Left lobe of liver (tissue), 2 donors: Measurements from ENCODE around the gene COL4A1. TPM values are rescaled to one million over a fixed set of nuclear protein-coding genes. Genes with fewer than 3 reads are reported as not detected.

Source experiments
- ATAC-seq: fragments of 200-7000 bp; cut with Tn5 transposase; one replicate; pipeline ENCODE4 v1.9.1; 2020; ENCODE audit warnings: mild to moderate bottlenecking, moderate library complexity
- DNase-seq: peaks from one replicate; pipeline ENCODE4 v3.0.0-alpha.2; 2020; ENCODE audit warnings: low spot score
- total RNA-seq: library from RNA; stranded (reverse); gene quantifications from one replicate; pipeline ENCODE4 v1.2.1, GENCODE V29; 2021
- donor health status: DM: no; HTN: no; CAD: no; lungs with moderate emphysema.
- donor health status: DM: no; HTN: yes; CAD: no.

The COL4A1 gene
- 9.1 TPM for total RNA-seq

DNA sequence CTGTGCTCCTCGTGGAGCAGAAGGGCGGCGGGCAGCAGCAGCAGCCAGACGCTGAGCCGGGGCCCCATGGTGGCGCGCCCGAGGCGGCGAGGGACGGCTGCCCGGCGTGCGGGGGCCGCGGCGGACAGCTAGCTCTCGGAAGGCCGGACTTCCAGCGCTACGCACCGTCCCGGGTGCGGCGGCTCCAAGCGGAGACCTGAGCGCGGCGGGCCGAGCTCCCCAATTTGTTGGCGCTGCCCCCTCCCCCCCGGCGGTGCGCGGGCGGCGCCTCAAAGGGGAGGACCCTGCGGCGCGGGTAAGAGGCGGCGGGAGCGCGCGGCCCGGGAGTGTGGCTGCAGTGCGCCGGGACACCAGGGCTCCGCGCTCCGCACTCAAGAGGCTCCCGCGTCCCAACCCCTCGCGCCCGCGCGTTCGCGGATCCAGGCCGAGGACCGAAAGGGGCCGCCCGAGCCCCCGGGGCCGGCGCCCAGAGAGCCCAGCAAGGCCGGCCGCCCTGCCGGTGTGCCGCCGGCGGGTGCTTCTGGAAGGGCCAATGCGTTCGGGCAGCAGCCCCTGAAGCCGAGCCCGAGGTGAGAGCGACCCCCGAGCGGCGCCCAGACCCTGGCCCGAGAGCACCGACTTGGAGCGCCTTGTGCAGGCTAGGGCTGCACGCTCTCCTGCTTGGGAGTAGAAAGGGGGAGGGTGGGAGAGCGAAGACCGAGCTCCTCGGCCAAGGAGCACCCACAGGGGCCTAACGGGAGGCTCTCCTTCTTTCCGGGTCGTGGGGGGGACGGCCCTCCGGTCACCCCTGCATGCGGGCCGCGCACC is at the start of gene COL4A1, which contains the start of gene COL4A2:
Gene COL4A1 (minus strand): TSS at position 198 of the 807 bp plus-strand sequence. CDS start 130 bp downstream, at position 68.
Gene COL4A2 (plus strand): TSS at position 325 of the 807 bp plus-strand sequence. CDS start 620 bp downstream, outside the sequence.
- DNase-seq (peak; percentile 55), ATAC-seq (peak; percentile 66)

DNA sequence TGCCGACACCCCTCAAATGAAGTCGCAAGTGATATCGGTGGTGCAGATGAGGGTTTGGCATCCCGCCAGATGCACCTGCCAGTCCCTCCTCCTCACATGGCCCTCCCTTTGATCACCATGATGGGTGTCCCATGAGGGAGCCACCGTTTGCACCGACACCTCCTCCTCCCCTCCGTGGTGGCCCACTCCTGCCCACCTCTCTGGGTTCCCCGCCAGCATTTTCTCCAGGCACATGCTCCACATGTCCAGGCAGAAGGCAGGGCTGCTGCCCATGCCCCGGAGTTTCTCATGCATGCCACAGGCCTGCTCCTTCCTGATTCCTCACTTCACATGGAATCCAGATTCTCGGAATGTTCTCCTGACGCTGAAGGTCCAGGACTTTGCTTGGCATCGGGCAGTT is 49.4 kb upstream of the COL4A1 start:
- DNase-seq (no peak), ATAC-seq (no peak)

DNA sequence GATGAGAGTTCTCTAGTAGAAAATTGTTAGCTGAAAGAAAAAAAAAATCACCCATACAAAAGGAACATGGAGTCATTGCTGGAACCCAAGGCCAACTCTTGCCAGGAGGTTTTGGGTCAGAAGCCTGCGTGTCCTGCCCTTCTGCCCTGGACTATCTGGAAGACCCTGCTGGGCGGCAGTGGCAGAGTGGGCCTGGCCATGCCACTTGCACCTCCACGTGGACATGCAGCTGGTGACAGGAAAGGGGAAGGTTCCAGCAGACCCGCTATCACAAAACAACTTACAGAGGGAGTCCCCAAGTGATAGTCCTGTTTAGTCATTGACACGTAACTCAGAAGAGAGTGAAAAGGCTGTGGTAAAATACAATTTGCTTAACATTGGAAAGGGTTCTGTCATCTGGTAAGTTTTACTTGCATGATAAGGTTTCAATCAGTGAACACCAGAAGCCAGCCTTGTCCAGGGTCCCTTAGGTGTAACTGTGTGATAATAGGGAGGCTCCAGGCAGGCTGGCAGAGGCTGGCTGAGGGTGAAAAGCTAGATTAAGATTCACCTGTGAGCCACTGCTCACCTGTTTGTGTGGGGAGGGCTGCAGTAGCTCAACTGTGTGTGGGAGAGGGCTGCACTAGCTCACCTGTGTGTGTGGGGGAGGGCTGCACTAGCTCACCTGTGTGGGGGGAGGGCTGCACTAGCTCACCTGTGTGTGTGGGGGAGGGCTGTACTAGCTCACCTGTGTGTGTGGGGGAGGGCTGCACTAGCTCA is 47.9 kb upstream of the COL4A1 start:
- no peak for DNase-seq
- no peak for ATAC-seq

DNA sequence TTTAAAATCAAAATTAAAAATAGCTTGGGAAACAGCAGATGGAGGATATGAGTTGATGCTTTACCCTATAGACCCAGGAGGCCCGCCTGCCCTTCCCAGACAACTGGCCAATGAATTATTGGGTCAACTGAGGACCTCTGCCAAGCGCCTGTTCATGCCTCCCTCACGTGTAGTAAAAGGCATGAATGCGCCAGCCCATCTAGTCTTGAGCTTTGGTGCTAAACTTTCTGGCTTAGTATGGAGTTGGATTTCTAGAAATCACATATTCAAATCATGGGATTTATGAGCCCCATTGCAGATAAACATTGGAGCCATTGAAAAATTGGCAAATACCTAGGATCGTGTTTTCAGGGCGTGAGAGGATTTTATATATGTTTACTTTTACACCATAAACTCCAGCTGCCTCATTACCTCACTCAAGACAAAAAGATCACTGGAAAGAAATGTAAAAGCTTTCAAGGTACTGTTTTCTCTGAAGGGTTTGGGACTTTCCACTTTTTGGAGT is 47.2 kb upstream of the COL4A1 start:
- ATAC-seq (no peak), DNase-seq (no peak)

DNA sequence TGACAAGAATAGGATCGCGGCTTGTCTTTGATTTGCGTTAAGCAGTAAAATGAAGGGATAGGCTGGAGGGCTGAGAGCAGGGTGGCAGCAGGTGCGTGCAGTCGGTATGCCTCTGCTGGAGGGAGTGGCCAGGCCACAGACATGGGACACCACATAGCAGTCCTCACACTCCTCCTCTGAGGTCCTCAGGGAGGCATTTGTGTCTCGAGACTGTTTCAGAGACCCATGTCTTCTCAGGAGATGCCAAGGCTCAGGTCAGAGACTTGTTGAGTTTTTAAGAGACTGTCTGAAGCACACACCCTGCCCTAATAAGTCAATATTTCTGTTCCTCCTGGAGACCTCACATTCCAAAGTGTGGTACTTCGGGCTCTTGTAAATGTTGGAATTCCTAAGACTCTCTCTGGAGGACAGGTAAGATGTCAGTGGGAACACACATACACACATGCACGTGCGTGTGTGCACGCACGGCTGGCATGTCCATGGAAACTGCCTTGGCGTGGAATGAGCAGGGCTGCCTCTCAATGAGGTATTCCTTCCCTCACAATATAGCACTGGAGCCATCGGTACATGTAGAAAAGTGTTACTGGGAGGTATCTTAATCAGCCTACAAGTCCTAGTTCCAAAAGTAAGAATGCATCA is 46.5 kb upstream of the COL4A1 start:
- DNase-seq, result no peak
- ATAC-seq, result no peak

DNA sequence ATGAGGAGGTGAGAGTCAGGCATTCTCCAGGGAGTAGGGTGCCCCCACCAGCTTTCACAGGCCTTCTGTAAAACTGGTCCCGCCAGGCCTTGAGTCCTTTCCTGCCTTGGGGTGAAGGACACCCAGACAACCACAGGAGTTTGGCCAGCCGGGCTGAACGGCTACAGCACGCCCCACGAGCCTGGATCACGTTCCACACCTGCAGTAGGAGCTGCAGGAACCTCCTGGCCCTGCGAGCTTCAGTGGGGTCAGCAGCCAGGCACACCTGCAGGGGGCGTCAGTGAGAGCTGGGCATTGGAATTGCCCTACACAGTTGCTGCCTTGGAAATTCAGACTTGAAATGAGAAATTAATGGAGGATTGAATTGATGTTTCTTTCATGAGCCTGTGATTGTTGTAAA is 45.8 kb upstream of the COL4A1 start:
- DNase-seq (no peak), ATAC-seq (no peak)

DNA sequence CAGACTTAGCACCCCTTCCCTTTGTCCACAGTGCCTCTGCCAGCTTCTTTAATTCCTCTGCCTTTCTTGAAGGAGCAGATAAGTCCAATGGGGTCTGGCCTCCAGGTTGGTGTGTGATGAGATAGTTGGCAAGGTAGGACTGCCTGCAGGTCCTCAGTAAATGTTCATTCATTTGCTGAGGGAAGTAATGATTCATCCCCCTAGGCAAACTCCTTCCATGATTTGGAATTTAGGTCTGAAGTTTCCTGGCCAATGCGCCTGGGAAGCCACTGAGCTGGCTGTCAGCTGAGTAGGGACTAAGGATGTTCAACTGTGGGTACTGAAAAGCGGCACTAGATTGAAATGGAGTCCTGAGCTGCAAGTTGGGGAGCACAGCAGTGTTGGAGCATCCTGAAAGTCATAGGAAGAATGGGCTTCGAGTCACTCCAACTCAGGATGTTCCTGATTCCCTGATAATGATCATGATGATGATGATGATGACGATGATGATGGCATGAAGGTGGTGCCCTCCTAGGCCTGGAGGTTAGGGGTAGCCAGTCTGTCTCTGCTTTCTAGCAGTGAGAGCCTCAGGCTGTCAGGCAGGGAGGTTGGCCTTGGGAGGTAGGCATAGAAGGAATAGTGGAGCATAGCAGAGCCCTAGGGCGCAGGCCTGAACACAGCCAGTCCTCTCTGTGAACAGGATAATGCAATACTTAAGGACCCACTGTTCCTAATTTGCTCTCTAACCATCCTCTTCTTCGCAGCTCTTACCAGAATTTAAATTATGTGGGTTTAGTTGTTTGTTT is 44.9 kb upstream of the COL4A1 start:
- DNase-seq, result no peak
- ATAC-seq, result no peak

DNA sequence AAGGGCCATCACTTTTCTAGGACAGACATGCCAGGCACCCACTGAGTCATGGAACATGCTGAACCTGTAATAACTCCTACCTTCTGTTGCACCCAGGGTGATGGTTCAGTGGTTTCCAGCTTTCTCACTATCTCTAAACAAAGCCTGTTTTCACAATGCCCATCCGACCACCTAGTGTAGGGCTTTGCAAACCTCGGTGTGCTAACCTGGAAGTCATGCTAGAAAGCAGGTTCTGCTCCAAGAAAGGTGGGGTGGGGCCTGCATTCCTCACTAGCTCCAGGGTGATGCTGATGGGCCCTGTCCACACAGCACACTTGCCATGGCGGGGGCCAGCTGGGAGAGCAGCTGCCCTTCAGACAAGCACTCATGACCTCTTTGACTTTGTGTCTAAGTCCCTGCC is 43.6 kb upstream of the COL4A1 start:
- DNase-seq (no peak), ATAC-seq (no peak)

DNA sequence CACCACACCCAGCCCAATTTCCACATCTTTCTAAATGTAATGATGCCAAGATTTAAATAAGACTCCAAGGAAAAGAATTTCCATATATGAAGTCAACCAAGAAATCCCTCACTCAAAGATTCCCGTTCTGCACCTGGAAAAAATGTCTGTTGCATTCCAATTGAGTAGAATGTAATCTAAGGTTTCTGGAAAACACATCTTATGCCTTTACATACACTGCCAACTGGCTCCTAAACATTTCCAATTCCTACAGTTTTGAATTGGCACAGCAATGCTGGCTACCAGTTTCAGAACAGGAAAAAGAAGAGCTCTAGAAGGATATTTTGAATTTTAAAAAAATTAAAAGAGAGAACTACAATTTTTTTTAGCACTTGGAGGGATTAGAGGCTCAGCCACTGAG is 43.1 kb upstream of the COL4A1 start:
- no peak for DNase-seq
- no peak for ATAC-seq

DNA sequence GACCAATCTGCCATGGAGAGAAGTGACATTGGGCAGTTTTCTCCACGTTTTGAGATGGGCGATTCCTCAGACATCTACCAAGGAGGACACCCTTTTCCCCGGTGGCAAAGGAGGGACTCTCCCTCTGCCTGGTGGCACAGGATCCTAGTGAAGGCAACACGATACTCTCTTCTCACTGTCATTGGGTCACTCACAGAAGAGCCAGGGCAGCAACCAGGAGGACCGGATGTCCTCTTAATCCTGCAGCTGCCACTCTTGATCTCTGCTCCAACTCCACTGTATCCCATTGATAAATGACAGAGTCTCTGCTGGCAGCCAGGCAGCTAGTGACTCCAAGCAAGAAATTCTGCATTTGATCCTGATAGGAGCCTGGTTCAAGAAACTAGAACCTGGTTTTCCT is 42.3 kb upstream of the COL4A1 start:
- ATAC-seq (no peak), DNase-seq (no peak)

DNA sequence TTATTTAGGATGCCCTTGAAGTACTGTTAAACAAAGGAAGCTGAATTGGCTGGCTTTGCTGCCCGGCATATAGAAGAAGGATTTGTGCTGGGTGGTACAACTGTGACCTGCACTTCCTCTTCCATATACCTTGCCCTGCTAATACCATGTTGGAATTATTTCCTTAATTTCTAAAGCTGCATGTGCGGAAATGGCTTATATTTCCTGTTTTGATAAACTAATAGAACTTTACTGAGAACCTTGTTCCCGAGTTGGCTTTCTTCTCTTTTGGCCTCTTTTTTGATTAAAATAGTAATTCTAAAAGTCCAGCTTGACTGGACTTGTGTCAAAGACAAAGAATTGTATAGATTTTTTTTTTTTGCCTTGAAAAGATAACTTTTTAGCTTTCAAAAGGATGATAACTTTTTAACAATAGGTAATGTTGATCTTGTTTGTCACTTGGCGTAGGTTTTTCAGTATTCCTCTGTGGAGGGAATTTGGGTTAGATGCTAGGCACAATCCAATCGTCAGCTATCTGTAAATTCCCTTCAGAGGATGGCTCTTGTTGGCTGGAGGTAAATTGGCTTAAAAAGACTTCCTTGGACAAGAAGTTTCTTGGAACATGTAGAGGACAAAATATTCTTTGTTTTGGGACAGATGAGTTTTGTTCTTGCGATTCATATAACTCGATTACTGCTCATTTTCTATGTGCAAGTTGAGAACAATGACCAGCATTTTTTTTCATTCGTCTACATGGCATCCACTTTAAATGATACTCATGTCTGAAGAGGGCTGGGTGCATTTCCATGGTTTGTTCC is 41.5 kb upstream of the COL4A1 start:
- DNase-seq (no peak), ATAC-seq (no peak)

DNA sequence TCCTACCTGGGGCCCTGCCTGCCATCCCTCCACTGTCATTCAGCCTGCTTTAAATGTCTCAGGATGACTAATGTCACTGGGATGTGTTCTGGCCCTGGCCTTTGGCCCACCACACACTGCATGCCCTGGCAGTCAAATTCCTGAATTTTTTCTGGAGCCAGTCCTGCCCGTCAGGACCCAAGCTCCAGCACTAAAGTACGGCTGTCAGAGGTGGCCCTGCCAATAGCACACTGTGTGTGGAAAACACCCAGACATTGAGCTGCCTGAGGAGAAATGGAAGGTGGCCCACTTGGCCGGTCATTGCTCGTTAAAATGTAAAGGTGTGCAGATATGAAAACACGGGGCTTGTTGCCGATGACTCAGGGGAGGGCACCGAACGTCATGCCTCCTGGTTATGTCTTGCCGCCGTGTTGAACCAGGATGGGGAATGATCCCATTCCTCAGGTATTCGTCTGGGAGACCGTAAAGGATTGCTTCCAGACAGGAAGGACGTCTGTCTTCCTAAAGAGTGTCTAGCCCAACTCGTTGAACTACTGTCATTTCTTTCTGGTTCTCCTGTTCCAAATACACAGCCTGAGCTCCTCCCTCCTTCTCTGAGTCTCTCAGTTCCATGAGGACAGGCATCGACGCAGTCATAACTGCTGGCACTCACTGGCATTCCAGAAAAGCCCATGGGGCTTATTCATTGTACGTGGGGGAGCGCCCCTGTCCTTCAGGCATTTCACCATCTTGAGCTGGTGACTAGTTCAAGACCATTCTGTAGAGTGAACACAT is 40.8 kb upstream of the COL4A1 start:
- ATAC-seq (no peak), DNase-seq (no peak)

DNA sequence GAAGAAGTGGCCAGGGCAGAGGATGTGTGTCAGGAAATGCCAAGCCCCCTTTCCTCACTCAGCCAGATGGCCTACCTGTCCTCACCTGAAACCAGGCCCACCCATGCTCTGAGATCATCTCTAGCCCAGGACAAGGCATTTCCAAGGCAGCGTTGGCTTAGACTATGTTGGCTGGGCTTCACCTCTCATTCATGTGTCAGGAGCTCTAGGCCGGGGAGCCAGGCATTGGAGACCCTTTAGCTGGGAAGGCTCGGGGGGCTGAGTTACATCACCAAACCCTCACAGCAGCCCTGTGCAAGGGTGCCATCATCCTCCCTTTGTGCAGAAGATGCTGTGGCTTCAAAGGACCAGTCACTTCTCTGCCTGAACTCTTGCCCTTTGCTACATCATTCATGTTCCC is 40.1 kb upstream of the COL4A1 start:
- DNase-seq, result no peak
- ATAC-seq, result no peak

DNA sequence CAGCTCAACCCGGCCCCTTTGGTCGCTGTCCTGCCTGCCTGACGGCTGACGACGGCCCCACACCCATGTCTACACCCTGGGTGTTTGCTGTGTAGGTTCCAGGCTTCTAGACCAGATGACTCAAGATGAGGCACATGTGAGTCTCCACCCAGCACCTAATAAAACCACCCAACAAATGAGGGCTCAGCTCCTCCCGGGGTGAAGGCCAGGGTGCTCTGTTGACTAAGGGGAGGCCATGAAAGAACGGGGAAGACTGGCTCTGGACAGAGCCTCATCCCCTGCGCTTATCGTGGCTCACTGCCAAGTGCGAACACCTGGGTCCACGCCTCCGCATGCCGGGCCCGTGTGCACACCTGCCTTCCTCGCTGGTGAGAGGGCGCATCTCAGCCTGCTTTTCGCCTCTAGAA is 39.7 kb upstream of the COL4A1 start:
- DNase-seq (no peak), ATAC-seq (no peak)

DNA sequence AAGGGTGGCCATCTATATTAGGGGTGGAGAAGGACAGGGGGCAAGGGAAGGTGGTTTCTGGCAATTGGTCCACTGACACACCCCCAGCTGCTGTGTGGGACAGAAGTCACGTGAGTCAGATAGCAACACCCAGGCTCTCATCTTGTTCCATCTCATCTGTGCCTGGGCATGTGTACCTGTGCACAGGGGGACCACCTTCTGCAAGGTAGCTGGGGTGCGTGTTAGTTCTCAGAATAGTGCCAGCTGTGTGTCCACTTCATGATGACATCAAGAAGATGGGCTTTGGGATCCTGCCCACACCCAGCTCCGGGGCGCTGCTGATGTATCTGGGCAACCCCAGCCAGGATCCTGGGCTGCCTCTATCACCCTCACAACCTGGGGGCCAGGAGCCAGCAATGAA is 38.7 kb upstream of the COL4A1 start:
- DNase-seq (no peak), ATAC-seq (no peak)

DNA sequence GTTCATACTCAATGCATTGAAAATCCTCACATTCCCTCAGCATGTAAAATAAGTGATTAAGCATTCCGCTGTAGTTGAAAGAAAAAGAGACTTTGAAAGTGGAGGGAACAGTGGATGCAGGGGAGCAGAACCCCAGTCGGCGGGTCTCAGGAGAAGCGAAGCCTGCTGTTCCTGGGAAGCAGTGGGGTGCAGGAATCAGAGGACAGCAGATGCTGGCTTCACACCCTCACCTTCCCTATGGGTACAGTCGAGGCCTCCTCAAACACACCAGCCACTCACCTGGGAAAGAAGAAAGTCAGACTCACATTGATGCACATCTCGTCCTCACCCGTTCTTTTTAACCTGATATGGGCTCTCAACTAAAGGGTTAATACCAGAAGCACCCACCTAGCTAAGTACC is 38.3 kb upstream of the COL4A1 start:
- ATAC-seq, result no peak
- no peak for DNase-seq

DNA sequence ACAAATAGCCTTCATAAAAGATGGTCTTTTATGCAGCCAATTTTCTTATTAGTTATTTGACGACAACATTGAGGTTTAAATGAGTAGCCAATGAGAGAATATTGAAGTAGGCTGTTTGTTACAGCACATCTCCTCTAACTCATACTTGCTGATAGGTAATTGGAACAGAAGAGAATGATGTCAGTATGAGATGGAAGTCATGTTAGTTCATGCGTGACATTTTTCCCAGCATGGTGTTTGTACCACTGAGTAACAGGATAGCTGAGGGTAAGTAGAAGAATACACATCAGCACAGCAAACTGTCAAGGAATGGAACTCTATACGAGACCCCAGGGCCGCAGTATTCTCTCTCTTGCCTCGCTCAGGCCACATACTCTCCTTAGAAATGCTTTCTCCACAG is 37.4 kb upstream of the COL4A1 start:
- DNase-seq, result no peak
- no peak for ATAC-seq

DNA sequence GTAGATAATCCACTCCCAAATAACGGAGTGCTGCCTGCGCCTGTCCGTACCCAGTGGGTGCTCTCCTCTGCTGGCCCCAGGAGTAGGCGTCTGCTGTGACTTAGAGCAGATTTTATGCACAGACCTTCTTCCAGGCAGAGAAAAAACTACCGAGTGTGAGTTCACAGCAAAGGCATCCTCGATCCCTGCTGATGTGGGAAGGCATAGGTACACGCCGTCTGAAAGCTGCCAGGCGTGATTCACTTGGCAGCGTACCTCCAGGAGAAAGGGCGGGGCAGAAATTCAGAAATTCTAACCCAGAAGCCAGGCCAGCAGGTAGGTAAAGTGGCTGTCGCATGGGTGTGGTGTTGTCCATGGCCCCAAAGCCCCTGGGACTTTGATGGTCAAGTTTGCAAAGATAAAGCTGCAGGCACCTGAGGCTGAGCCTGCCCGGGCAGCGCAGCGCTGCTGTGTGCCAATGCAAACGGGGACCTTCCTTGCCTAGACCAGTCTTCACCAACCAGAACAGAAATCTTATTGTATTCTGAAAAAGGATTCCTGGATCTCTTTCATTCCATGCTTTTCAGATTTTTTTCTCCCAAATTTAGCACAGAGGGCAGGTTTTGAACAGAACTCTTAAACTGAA is 36.4 kb upstream of the COL4A1 start:
- ATAC-seq, result no peak
- DNase-seq, result no peak

DNA sequence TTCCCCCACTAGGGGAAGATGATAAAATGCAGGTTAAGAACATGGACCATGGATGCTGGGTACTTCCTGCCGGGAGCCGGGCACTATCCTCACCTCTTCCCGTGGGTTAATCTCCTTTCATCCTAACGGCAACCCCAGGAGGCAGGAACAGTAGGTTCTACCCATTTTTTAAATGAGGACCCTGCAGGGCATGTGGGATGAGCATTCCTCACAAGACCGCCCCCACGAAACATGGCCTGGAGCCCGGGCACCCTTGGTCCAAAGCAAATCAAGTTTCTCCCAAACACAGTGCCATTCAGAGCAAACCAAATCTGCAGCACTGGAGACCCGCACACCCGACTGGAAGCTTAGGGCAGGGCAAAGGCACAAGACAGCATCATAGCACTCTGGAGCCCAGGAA is 35.5 kb upstream of the COL4A1 start:
- ATAC-seq (no peak), DNase-seq (no peak)
